HG03439 (cell line): ENCODE results near the gene SIT1.

Experiments
- ATAC-seq: cut with Tn5 transposase; IDR thresholded peaks from one replicate; pipeline ENCODE4 v1.9.1; 2021; ENCODE audit warnings: mild to moderate bottlenecking, moderate library complexity; ENCODE audit not compliant: unreplicated experiment

Gene SIT1

GRCh38 chr9:35650341-35651158 is at the start of gene SIT1:
Gene SIT1 (minus strand): TSS chr9:35650931. CDS start chr9:35650853, 78 bp downstream.
- no peak for ATAC-seq

GRCh38 chr9:35700031-35700430 is 49.3 kb upstream of the SIT1 start:
- no peak for ATAC-seq

GRCh38 chr9:35698231-35698630 is 47.5 kb upstream of the SIT1 start:
- no peak for ATAC-seq

DNA sequence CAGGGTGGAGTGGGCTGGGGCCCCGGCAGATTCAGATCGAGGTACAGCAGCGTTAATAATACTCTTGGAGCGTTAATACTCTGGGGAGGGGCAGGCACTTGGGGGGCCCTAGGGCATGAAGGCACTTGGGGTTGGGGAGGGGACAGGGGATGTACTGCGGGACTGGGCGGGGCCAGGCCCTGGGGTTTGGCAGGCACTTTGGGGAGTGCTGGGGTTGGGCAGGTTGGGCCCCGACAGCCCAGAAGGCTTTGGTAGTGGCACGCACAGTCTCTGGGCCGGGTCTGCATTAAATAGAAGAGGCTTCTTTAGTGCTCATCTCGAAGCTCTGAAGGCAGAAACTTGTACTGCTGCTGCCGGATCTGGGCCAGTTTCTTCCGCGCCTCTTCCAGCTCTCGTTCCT is 46.8 kb upstream of the SIT1 start:
- ATAC-seq, result no peak

GRCh38 chr9:35696520-35697215 is 45.9 kb upstream of the SIT1 start:
- peak; percentile 59 for ATAC-seq

GRCh38 chr9:35695943-35696401 is 45.2 kb upstream of the SIT1 start:
- no peak for ATAC-seq

DNA sequence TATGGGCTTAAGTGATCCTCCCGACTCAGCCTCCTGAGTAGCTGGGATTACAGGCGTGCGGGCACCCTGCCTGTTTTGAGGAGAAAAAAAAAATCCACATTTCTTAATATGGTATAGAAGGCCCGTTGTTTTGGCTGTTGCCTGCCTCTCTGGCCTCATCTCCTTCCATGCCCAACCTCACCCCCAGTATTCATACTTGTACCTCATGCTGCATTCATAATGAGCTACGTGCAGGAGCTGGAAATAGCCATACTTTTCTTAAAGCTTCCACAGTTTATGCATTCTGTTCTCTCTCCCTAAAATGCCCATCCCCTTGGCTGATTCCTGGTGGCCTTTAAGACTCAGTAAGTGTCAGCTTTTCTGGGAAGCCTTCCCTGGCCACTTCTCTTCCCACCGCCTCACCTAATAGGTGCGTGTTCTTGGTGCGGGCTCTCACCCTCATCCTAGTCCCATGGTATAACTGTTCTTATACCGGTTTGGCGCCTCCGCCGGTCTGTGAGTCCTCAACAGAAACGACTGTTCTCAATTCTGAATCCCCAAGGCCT is 41.1 kb upstream of the SIT1 start:
- ATAC-seq, result no peak

- no peak for ATAC-seq
Observed at GRCh38 chr9:35691334-35691650, 40.6 kb upstream of the SIT1 start.

- ATAC-seq, result no peak
Observed at GRCh38 chr9:35690614-35691333, 40.0 kb upstream of the SIT1 start.

DNA sequence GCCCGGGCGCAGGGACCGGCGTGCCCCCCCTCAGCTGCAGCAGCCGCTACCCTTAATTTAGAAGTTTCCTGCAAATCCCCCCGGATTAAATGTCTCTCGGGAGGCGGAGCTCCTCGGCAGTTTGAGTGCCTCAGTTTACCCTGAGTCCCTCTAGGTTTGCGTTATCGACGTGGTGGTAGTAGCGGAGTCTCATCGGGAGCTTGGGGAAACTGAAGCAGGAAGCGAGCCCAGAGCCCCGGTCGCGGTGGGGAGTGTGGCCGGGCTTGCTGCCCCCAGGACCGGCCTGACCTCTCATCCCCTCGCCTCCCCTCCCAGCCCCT is 39.5 kb upstream of the SIT1 start:
- no peak for ATAC-seq

DNA sequence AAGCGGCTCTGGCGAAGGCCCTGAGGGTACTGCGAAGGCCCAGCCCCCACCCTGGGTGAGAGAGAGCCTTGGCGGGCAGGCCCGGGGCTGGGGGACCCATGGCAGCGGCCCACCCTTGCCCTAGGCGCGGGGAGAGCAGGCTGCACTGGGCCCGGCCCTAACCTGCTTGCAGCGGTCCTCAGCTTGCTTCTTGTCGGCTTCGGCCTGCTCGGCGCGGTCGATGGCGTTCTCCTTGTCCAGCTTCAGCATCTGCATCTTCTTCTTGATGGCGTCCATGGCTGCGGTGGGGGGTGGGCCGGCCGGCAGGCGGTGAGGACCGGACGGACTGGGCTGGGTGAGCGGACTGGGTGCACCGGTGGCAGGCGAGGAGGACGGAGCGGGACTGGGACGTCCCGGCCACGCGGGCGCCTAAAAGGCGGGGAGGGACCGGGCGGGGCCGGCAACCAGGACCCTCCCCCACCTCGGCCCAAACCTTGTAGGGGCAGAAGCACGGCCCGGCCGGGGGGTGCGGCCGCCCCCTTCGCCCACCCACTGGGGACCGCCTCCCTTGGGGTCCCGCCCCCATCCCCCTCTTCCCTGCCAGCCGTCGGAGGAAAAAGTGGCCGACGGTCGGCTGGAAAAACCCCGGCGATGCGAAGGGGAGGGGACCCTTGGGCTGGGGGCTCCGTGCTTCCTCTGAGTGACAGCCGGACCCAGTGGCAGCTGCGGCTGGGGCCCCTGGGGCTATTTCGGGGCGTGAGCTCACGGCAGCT is 39.0 kb upstream of the SIT1 start, which contains the start of gene TPM2:
Gene TPM2 (minus strand): TSS at position 384 of the 752 bp plus-strand sequence. CDS start 108 bp downstream, at position 276.
- ATAC-seq, result no peak

- ATAC-seq, result no peak
Observed at GRCh38 chr9:35688558-35689541, 38.1 kb upstream of the SIT1 start.

- ATAC-seq, result no peak
Observed at GRCh38 chr9:35687972-35688557, 37.3 kb upstream of the SIT1 start.

- ATAC-seq, result no peak
Observed at GRCh38 chr9:35687306-35687705, 36.6 kb upstream of the SIT1 start.

DNA sequence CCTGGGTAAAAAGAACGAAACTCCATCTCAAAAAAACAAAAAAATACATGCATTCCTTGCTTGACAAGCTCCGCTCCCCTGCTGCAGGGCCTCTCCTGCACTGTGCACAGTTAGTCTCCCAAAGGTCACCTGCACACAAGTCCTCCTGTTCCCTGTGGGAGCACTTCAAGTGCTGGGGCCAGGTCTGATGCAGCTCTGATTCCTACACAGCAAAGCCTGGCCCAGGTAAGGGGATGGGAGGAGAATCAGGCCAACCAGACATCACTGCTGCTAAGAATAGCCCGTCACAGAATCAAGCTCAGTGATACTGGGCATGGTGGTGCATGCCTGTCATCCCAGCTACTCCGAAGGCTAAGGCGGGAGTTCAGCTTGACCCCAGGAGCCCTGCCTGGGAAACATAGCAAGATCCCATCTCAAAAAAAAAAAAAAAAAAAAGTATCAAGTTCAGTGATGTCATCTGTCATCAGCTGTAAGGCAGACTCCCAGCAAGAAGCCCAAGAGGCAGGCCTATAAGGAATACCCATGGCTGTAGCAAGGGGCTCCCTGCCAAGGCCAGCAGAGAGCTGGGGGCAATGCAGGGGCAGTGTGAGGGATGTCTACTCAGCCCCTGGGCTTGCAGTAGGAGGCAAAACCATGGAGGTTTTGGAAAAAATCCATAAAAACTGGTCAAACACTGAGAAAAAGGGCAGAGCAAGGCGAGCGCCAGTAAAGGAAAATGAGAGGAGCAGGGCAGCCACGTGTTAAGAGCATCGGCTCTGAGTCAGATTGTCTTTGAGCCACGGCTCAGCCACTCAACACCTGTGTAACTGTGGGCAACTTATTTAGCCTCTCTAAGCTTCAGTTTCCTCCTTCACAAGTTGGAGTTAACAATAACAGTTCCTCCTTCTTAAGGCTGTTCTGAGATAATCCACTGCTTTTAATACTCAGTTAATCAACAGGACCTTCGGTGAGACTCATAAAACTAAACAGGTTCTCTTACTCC is 35.8 kb upstream of the SIT1 start:
- no peak for ATAC-seq

DNA sequence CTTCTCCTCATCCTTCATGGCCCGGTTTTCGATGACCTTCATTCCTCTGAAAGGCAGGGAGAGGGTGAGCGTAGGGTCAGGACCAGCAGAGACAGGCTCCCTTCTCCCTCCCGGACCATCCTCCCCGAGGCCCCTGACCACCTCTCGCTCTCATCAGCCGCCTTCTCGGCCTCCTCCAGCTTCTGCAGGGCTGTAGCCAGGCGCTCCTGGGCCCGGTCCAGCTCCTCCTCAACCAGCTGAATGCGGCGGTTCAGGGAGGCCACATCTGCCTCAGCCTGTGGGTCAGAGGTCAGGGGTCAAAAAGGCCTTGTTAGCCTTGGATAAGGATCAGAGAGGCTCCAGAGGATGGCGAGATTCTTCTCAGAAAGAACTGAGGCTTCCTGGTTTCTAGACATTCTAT is 34.8 kb upstream of the SIT1 start:
- ATAC-seq, result no peak

DNA sequence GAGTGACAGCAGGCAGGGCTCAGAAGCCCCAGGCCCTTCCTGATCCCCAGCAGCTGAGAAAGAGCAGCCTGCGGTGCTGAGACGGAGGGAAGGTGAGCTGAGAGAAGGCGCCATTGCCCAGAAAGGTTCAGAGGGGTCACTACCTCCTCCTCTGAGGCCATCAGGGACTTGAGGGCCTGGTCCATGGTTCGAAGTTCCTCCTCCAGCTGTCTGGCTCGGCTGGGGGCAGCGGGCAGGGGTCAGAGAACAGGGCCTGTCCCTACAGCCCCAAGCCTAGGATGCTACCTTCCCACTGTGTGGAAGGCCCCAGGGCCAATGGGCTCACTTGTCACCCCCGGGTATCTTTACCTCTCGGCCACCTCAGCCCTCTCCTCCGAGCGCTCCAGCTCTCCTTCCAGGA is 34.2 kb upstream of the SIT1 start:
- ATAC-seq, result no peak

DNA sequence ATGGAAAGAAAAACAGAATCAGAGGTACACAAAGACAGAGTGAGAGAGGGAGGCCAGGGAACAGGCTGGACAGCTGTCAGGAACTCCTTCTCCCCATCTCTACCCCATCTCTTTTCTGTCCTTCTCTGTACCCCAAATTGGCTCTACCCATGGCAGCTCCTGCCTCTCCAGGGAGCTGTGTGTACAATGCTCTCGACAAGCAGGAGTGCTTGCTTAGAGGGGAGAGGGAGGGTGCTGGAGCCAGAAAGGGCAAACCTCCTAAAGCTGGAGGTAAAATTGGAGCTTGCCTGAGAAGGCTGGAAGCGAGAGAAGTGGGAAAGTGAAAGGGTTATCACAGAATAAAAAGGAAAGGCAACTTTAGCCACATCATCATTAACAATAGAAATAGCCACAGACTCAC is 32.6 kb upstream of the SIT1 start:
- ATAC-seq, result no peak
